ENCODE data around the gene PEX5L. TPM values are rescaled to one million over a fixed set of nuclear protein-coding genes. Genes with fewer than 3 reads are reported as not detected.

Gene PEX5L
- total RNA-seq, 4 donors from 2014 or later: 29.1 to 36.5 (median 32.3) TPM

GRCh38 chr3:179885950-179886349 lies 150.8 kb downstream of the PEX5L start:
- no peaks in the 10 kb centered on the region for H3K36me3 ChIP-seq
- H3K27ac ChIP-seq: no peak overlapping the region
- H3K4me3 ChIP-seq: no peak overlapping the region
- peaks cover 0 to 8% (median 0%) of the 10 kb centered on the region in 4 donors for H3K4me1 ChIP-seq
- no peak for DNase-seq (ENCODE audit: low spot score in 2 of 2)
- 88 to 92% methylated on average over 2 of the region's 2 CpGs for WGBS, 2 donors
- no peaks in the 10 kb centered on the region for H3K9me3 ChIP-seq
- H3K27me3 ChIP-seq: no peaks in the 10 kb centered on the region
- TF ChIP-seq EP300 (IDR thresholded peaks at IDR 0.05) (no peak), POLR2A (IDR thresholded peaks at IDR 0.05) (no peak)
- TF ChIP-seq, protein P1, sequence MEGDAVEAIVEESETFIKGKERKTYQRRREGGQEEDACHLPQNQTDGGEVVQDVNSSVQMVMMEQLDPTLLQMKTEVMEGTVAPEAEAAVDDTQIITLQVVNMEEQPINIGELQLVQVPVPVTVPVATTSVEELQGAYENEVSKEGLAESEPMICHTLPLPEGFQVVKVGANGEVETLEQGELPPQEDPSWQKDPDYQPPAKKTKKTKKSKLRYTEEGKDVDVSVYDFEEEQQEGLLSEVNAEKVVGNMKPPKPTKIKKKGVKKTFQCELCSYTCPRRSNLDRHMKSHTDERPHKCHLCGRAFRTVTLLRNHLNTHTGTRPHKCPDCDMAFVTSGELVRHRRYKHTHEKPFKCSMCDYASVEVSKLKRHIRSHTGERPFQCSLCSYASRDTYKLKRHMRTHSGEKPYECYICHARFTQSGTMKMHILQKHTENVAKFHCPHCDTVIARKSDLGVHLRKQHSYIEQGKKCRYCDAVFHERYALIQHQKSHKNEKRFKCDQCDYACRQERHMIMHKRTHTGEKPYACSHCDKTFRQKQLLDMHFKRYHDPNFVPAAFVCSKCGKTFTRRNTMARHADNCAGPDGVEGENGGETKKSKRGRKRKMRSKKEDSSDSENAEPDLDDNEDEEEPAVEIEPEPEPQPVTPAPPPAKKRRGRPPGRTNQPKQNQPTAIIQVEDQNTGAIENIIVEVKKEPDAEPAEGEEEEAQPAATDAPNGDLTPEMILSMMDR (IDR thresholded peaks at IDR 0.05): no peak

GRCh38 chr3:179884136-179884535 lies 152.6 kb downstream of the PEX5L start:
- TF ChIP-seq, protein P1 (IDR thresholded peaks at IDR 0.05): no peak
- TF ChIP-seq POLR2A (IDR thresholded peaks at IDR 0.05) (no peak), EP300 (IDR thresholded peaks at IDR 0.05) (no peak)
- no peak overlapping the region for H3K4me3 ChIP-seq
- H3K9me3 ChIP-seq: no peaks in the 10 kb centered on the region
- no peaks in the 10 kb centered on the region for H3K36me3 ChIP-seq
- no peak overlapping the region for H3K27ac ChIP-seq
- no peak for DNase-seq (ENCODE audit: low spot score in 2 of 2)
- 79 to 81% methylated on average over 1 of the region's 1 CpG for WGBS, 2 donors
- no peaks in the 10 kb centered on the region for H3K27me3 ChIP-seq
- H3K4me1 ChIP-seq: peaks cover 0 to 8% (median 0%) of the 10 kb centered on the region in 4 donors

GRCh38 chr3:179882292-179882691 lies 154.4 kb downstream of the PEX5L start:
- H3K27me3 ChIP-seq: no peaks in the 10 kb centered on the region
- DNase-seq (ENCODE audit: low spot score in 2 of 2): no peak
- no peak overlapping the region for H3K27ac ChIP-seq
- TF ChIP-seq EP300 (IDR thresholded peaks at IDR 0.05) (no peak), POLR2A (IDR thresholded peaks at IDR 0.05) (no peak)
- TF ChIP-seq, protein P1 (IDR thresholded peaks at IDR 0.05): no peak
- no peaks in the 10 kb centered on the region for H3K36me3 ChIP-seq
- H3K4me1 ChIP-seq: peaks cover 0 to 8% (median 0%) of the 10 kb centered on the region in 4 donors
- 5 to 8% methylated on average over 2 of the region's 2 CpGs for WGBS, 2 donors
- no peak overlapping the region for H3K4me3 ChIP-seq
- no peaks in the 10 kb centered on the region for H3K9me3 ChIP-seq

DNA sequence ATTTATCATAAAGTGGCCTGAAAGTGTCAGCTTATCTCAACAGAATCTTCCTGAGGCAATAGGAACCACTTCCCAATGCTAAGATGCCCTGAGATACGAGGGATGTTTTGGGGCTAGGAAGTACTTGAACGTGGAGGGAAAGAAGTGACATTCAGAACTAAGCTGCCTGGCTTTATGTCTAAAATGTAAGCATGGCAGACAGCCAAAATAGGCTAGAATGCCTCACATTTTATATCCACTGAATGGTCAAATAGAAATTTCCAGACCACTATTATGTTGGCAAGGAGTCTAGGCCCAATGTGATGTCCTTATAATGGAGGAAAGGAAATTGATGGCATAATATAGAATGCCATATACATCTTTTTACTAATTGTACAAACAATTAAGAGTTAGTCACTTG lies 154.9 kb downstream of the PEX5L start:
- peaks cover 0 to 8% (median 0%) of the 10 kb centered on the region in 4 donors for H3K4me1 ChIP-seq
- no peak for DNase-seq (ENCODE audit: low spot score in 2 of 2)
- H3K4me3 ChIP-seq: no peak overlapping the region
- no peak overlapping the region for H3K27ac ChIP-seq
- no peaks in the 10 kb centered on the region for H3K9me3 ChIP-seq
- H3K27me3 ChIP-seq: no peaks in the 10 kb centered on the region
- TF ChIP-seq EP300 (IDR thresholded peaks at IDR 0.05): no peak
- no peak for TF ChIP-seq POLR2A (IDR thresholded peaks at IDR 0.05)
- TF ChIP-seq, protein P1 (IDR thresholded peaks at IDR 0.05): no peak
- 37 to 54% methylated on average over 2 of the region's 2 CpGs for WGBS, 2 donors
- no peaks in the 10 kb centered on the region for H3K36me3 ChIP-seq

DNA sequence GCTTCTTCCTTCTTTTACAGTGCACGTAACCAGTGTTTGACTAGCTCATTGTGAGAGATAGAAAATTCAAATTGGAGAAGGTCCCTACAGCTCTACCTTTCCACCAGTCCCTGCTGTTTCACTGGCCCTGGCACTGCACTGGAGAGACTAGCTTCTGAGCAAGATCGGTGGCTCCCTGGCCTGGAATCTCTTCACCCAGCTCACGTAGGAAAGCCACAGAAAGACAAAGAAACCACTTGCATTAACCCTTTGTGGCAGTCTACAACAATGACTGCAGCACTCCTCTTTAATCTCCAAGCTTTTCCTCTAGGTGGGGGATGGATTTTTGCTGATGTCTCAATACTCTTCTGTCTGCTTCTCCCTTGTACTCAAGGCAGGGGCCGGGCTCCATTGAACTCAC lies 155.9 kb downstream of the PEX5L start:
- Histone ChIP-seq H3K36me3 (no peaks in the 10 kb centered on the region), H3K4me1 (peaks cover 0 to 8% (median 0%) of the 10 kb centered on the region in 4 donors), H3K4me3 (no peak overlapping the region), H3K9me3 (no peaks in the 10 kb centered on the region), H3K27ac (no peak overlapping the region), H3K27me3 (no peaks in the 10 kb centered on the region)
- no peak for DNase-seq (ENCODE audit: low spot score in 2 of 2)
- 53 to 65% methylated on average over 4 of the region's 4 CpGs for WGBS, 2 donors
- TF ChIP-seq EP300 (IDR thresholded peaks at IDR 0.05) (no peak), POLR2A (IDR thresholded peaks at IDR 0.05) (no peak)
- TF ChIP-seq, protein P1 (IDR thresholded peaks at IDR 0.05): no peak

Measured in tibial nerve (tissue), 4 donors.